HG03469 (cell line): ENCODE data around the gene CADPS.

Experiments used
- ATAC-seq: cut with Tn5 transposase; IDR thresholded peaks from one replicate; pipeline ENCODE4 v1.9.1; 2021; ENCODE audit warnings: mild to moderate bottlenecking, moderate library complexity, moderate number of reproducible peaks; ENCODE audit not compliant: unreplicated experiment

CADPS gene

GRCh38 chr3:62653796-62654195 is 221.4 kb downstream of the CADPS start:
- ATAC-seq, result no peak

GRCh38 chr3:62647711-62648110 is 227.5 kb downstream of the CADPS start:
- no peak for ATAC-seq

GRCh38 chr3:62644493-62644892 is 230.7 kb downstream of the CADPS start:
- ATAC-seq, result no peak

- no peak for ATAC-seq
Measured at GRCh38 chr3:62638316-62638715, 236.9 kb downstream of the CADPS start.

- no peak for ATAC-seq
Measured at GRCh38 chr3:62636235-62636826, 238.9 kb downstream of the CADPS start.

- ATAC-seq, result no peak
Measured at GRCh38 chr3:62632510-62633294, 242.5 kb downstream of the CADPS start.

- no peak for ATAC-seq
Measured at GRCh38 chr3:62631488-62631887, 243.7 kb downstream of the CADPS start.

GRCh38 chr3:62630664-62631063 is 244.6 kb downstream of the CADPS start:
- ATAC-seq, result no peak

GRCh38 chr3:62625268-62625667 is 249.9 kb downstream of the CADPS start:
- no peak for ATAC-seq

- no peak for ATAC-seq
Measured at GRCh38 chr3:62624185-62624584, 251.0 kb downstream of the CADPS start.

GRCh38 chr3:62622553-62623174 is 252.6 kb downstream of the CADPS start:
- ATAC-seq, result no peak

GRCh38 chr3:62621925-62622324 is 253.3 kb downstream of the CADPS start:
- no peak for ATAC-seq

- no peak for ATAC-seq
Measured at GRCh38 chr3:62621176-62621575, 254.0 kb downstream of the CADPS start.

GRCh38 chr3:62615258-62615849 is 259.9 kb downstream of the CADPS start:
- ATAC-seq, result no peak

- ATAC-seq, result no peak
Measured at GRCh38 chr3:62614527-62614926, 260.7 kb downstream of the CADPS start.

- no peak for ATAC-seq
Measured at GRCh38 chr3:62611541-62612240, 263.5 kb downstream of the CADPS start.

GRCh38 chr3:62607287-62608029 is 267.8 kb downstream of the CADPS start:
- ATAC-seq, result no peak

GRCh38 chr3:62605413-62606068 is 269.7 kb downstream of the CADPS start:
- ATAC-seq, result no peak

- ATAC-seq, result no peak
Measured at GRCh38 chr3:62604751-62605351, 270.4 kb downstream of the CADPS start.
